Stimulated activated CD8-positive, alpha-beta memory T cell treated with anti-CD3 and anti-CD28 coated beads, Interleukin-7, amount 100 ng/mL, for 24 hours (primary cell): ENCODE data around the gene S100A16.
"Not testable (repeated sequence)": the region's sequence is repeated elsewhere in the genome, so short reads cannot be mapped to it uniquely, and the experiment has no call there.

Experiments used
- DNase-seq: peaks from one replicate; pipeline ENCODE4 v3.0.0-alpha.2; 2020; ENCODE audit warnings: low read depth

S100A16 gene

GRCh38 chr1:153586347-153586746 lies 26.6 kb downstream of the S100A16 start:
- DNase-seq = no peak

GRCh38 chr1:153585006-153585405 lies 27.9 kb downstream of the S100A16 start:
- DNase-seq = no peak

GRCh38 chr1:153583976-153584375 lies 29.0 kb downstream of the S100A16 start:
- no peak for DNase-seq

GRCh38 chr1:153583514-153583913 lies 29.4 kb downstream of the S100A16 start:
- DNase-seq = not testable (repeated sequence)

GRCh38 chr1:153582836-153583235 lies 30.1 kb downstream of the S100A16 start:
- not testable (repeated sequence) for DNase-seq

GRCh38 chr1:153578936-153579335 lies 34.0 kb downstream of the S100A16 start:
- DNase-seq = no peak

GRCh38 chr1:153578490-153578889 lies 34.4 kb downstream of the S100A16 start:
- no peak for DNase-seq

GRCh38 chr1:153577624-153578051 lies 35.3 kb downstream of the S100A16 start:
- DNase-seq = no peak

GRCh38 chr1:153577138-153577537 lies 35.8 kb downstream of the S100A16 start:
- no peak for DNase-seq

- DNase-seq = not testable (repeated sequence)
Observed at GRCh38 chr1:153575497-153575896, 37.4 kb downstream of the S100A16 start.

- DNase-seq = not testable (repeated sequence)
Observed at GRCh38 chr1:153575081-153575491, 37.9 kb downstream of the S100A16 start.

GRCh38 chr1:153573351-153573750 lies 39.6 kb downstream of the S100A16 start:
- DNase-seq = no peak

- no peak for DNase-seq
Observed at GRCh38 chr1:153572569-153573015, 40.3 kb downstream of the S100A16 start.

- DNase-seq = no peak
Observed at GRCh38 chr1:153571706-153572105, 41.2 kb downstream of the S100A16 start.

- DNase-seq = no peak
Observed at GRCh38 chr1:153570874-153571273, 42.1 kb downstream of the S100A16 start.

GRCh38 chr1:153569465-153569864 lies 43.5 kb downstream of the S100A16 start:
- DNase-seq = no peak

- DNase-seq = peak; percentile 64
Observed at GRCh38 chr1:153568367-153569099, 44.4 kb downstream of the S100A16 start.

GRCh38 chr1:153567621-153568366 lies 45.1 kb downstream of the S100A16 start:
- no peak for DNase-seq

- peak; percentile 75 for DNase-seq
Observed at GRCh38 chr1:153566414-153567371, 46.2 kb downstream of the S100A16 start.

- DNase-seq = no peak
Observed at GRCh38 chr1:153565529-153566374, 47.2 kb downstream of the S100A16 start, which contains the start of gene S100A2. S100A2 (minus strand) TSS chr1:153565844; CDS start chr1:153563877, 1,967 bp downstream.

- DNase-seq = no peak
Observed at GRCh38 chr1:153563991-153564390, 48.9 kb downstream of the S100A16 start.
